H1 (cell line): Measurements from ENCODE around the gene CRHR1. TPM values are rescaled to one million over a fixed set of nuclear protein-coding genes. Genes with fewer than 3 reads are reported as not detected.
"Not testable (repeated sequence)": the region's sequence is repeated elsewhere in the genome, so short reads cannot be mapped to it uniquely, and the experiment has no call there.

Experiments
- CTCF ChIA-PET: fragments of 300-600 bp; sonication (Branson Sonifier 250); formaldehyde crosslinking; loops from one replicate; lab custom pipeline; 2021; ENCODE audit not compliant: partially characterized antibody; lab: Charles Lee
- POLR2A ChIA-PET: fragments of 300-600 bp; sonication (Branson Sonifier 250); formaldehyde crosslinking; loops from one replicate; lab custom pipeline; 2021; ENCODE audit warnings: inconsistent platforms; ENCODE audit not compliant: partially characterized antibody; lab: Charles Lee
- DNase-seq, 2 experiments: peaks; one replicate each; pipeline versions ENCODE4 v3.0.0 to v3.0.0-alpha.2; 2010 to 2022; ENCODE audit warnings: low spot score in 2 of 2, low read depth in 1 of 2, mixed read lengths in 1 of 2
- FAIRE-seq: peaks from 2 replicates; lab custom pipeline; 2011; peaks lifted over from hg19 to GRCh38; lab: Jason Lieb, UNC
- H2AFZ ChIP-seq: 2 replicates; pipeline ENCODE4 v1.8.1; 2012; ENCODE audit warnings: low read length, inconsistent platforms
- H2AK5ac ChIP-seq: 2 replicates; pipeline ENCODE4 v1.6.1; 2013; ENCODE audit warnings: low read depth, low read length
- H2BK120ac ChIP-seq: replicated peaks from 2 replicates; pipeline ENCODE3; 2013; ENCODE audit warnings: low read depth, low read length, inconsistent platforms
- H2BK12ac ChIP-seq: 2 replicates; pipeline ENCODE4 v1.6.1; 2013; ENCODE audit warnings: low read depth, low read length
- H2BK15ac ChIP-seq: 2 replicates; pipeline ENCODE4 v1.6.1; 2013; ENCODE audit warnings: low read length
- H2BK20ac ChIP-seq: 2 replicates; pipeline ENCODE4 v1.6.1; 2013; ENCODE audit warnings: low read length
- H2BK5ac ChIP-seq: 2 replicates; pipeline ENCODE4 v1.6.1; 2013; ENCODE audit warnings: low read depth, low read length
- H3K14ac ChIP-seq: 2 replicates; pipeline ENCODE4 v1.6.1; 2013; ENCODE audit warnings: inconsistent platforms; ENCODE audit not compliant: insufficient read length
- H3K18ac ChIP-seq: 2 replicates; pipeline ENCODE4 v1.6.1; 2013; ENCODE audit warnings: low read length; ENCODE audit errors: extremely low read depth
- H3K23ac ChIP-seq: 2 replicates; pipeline ENCODE4 v1.6.1; 2013; ENCODE audit warnings: inconsistent platforms; ENCODE audit not compliant: insufficient read length
- H3K23me2 ChIP-seq: 2 replicates; pipeline ENCODE4 v1.6.1; 2013; ENCODE audit warnings: low read depth, low read length
- H3K27ac ChIP-seq: 2 replicates; pipeline ENCODE4 v1.6.1; 2011; ENCODE audit warnings: low read depth, low read length, inconsistent platforms
- H3K27me3 ChIP-seq, 4 experiments: replicated peaks in 1 of 4; 1 replicate in 1 of 4; 2 replicates in 3 of 4; pipeline versions ENCODE4 v1.6.1 to v1.8.1; 2011 to 2013; ENCODE audit warnings: low read length in 3 of 4, mild to moderate bottlenecking in 3 of 4, inconsistent platforms in 2 of 4, mixed read lengths in 2 of 4, moderate library complexity in 1 of 4; ENCODE audit not compliant: control insufficient read depth in 3 of 4, insufficient read depth in 3 of 4; ENCODE audit errors: extremely low read depth in 1 of 4
- H3K36me3 ChIP-seq, 4 experiments: 2 replicates each; pipeline versions ENCODE4 v1.6.1 to v1.8.1; 2011 to 2013; ENCODE audit warnings: mild to moderate bottlenecking in 4 of 4, low read length in 3 of 4, moderate library complexity in 2 of 4, control low read depth in 1 of 4, inconsistent platforms in 1 of 4; ENCODE audit not compliant: insufficient read depth in 4 of 4, control insufficient read depth in 2 of 4
- H3K4ac ChIP-seq: replicated peaks from 2 replicates; pipeline ENCODE3; 2013; ENCODE audit warnings: low read length, low read depth, mixed read lengths, inconsistent platforms; ENCODE audit not compliant: insufficient read length
- H3K4me1 ChIP-seq, 4 experiments: replicated peaks in 1 of 4; 1 replicate in 1 of 4; 2 replicates in 3 of 4; pipeline versions ENCODE4 v1.6.1 to v1.8.1; 2011 to 2013; ENCODE audit warnings: low read length in 3 of 4, inconsistent platforms in 2 of 4, mixed read lengths in 1 of 4; ENCODE audit not compliant: insufficient read depth in 4 of 4, control insufficient read depth in 3 of 4
- H3K4me2 ChIP-seq, 2 experiments: 2 replicates each; pipeline versions ENCODE4 v1.6.1 to v1.8.1; 2011 to 2013; ENCODE audit warnings: low read depth in 2 of 2, low read length in 2 of 2, control low read depth in 1 of 2, inconsistent platforms in 1 of 2, mild to moderate bottlenecking in 1 of 2; ENCODE audit not compliant: insufficient read depth in 1 of 2
- H3K4me3 ChIP-seq, 4 experiments: fragments of 200-600, 300-600 bp in 1 of 4; sonication (generic), shearing (Covaris generic), sonication (Bioruptor Twin) in 1 of 4; 2 replicates each; pipeline versions ENCODE4 v1.5.1 to v1.8.1; 2011 to 2016; ENCODE audit warnings: low read length in 4 of 4, low read depth in 3 of 4, control low read depth in 2 of 4, inconsistent platforms in 2 of 4, mild to moderate bottlenecking in 2 of 4, mixed read lengths in 1 of 4, moderate library complexity in 1 of 4; ENCODE audit not compliant: insufficient read depth in 2 of 4; ENCODE audit errors: extremely low read depth in 1 of 4
- H3K56ac ChIP-seq: replicated peaks from 2 replicates; pipeline ENCODE3; 2013; ENCODE audit warnings: low read depth, mild to moderate bottlenecking, mixed read lengths, low read length, inconsistent platforms; ENCODE audit not compliant: insufficient read length
- H3K79me1 ChIP-seq: 2 replicates; pipeline ENCODE4 v1.6.1; 2013; ENCODE audit warnings: low read depth, low read length, control low read depth
- H3K79me2 ChIP-seq, 2 experiments: 2 replicates each; pipeline versions ENCODE4 v1.6.1 to v1.8.1; 2012 to 2013; ENCODE audit warnings: low read length in 2 of 2, mild to moderate bottlenecking in 2 of 2, inconsistent platforms in 1 of 2; ENCODE audit not compliant: insufficient read depth in 2 of 2, control insufficient read depth in 1 of 2
- H3K9ac ChIP-seq, 4 experiments: replicated peaks in 1 of 4; 1 replicate in 1 of 4; 2 replicates in 3 of 4; pipeline versions ENCODE4 v1.6.1 to v1.8.1; 2011 to 2013; ENCODE audit warnings: low read depth in 3 of 4, low read length in 3 of 4, control low read depth in 2 of 4, mild to moderate bottlenecking in 2 of 4, moderate library complexity in 2 of 4, inconsistent platforms in 1 of 4; ENCODE audit errors: extremely low read depth in 1 of 4
- H3K9me3 ChIP-seq, 2 experiments: 2 replicates each; pipeline versions ENCODE4 v1.6.1 to v1.8.1; 2012 to 2013; ENCODE audit warnings: mild to moderate bottlenecking in 2 of 2, moderate library complexity in 2 of 2, control low read depth in 1 of 2, inconsistent platforms in 1 of 2, low read depth in 1 of 2, low read length in 1 of 2, mixed read lengths in 1 of 2; ENCODE audit not compliant: insufficient read depth in 2 of 2
- H4K20me1 ChIP-seq, 2 experiments: replicated peaks in 1 of 2; 2 replicates each; pipeline versions ENCODE3 to v1.8.1; 2011 to 2013; ENCODE audit warnings: inconsistent platforms in 2 of 2, low read length in 2 of 2, mild to moderate bottlenecking in 1 of 2; ENCODE audit not compliant: insufficient read depth in 2 of 2, control insufficient read depth in 1 of 2
- H4K5ac ChIP-seq: 2 replicates; pipeline ENCODE4 v1.6.1; 2013; ENCODE audit warnings: low read length, low read depth, mixed read lengths, inconsistent platforms; ENCODE audit not compliant: insufficient read length
- H4K8ac ChIP-seq: 2 replicates; pipeline ENCODE4 v1.8.0; 2013; ENCODE audit warnings: mild to moderate bottlenecking, moderate library complexity, low read length, inconsistent platforms; ENCODE audit not compliant: insufficient read depth; ENCODE audit errors: extremely low read depth
- H4K91ac ChIP-seq: replicated peaks from 2 replicates; pipeline ENCODE3; 2013; ENCODE audit warnings: low read length, mixed read lengths, inconsistent platforms; ENCODE audit not compliant: insufficient read length
- WGBS, 2 experiments: shearing (Covaris generic) in 1 of 2; methylation state at CpG; one replicate each; pipeline versions ENCODE4 v1.1.6 to v1.1.7; 2013 to 2015; ENCODE audit warnings: low lambda C conversion rate in 2 of 2, mixed read lengths in 2 of 2, inconsistent platforms in 1 of 2, low coverage in 1 of 2, missing lambda C conversion rate in 1 of 2; ENCODE audit not compliant: insufficient replicate concordance in 2 of 2, insufficient coverage in 1 of 2, insufficient read length in 1 of 2; ENCODE audit errors: extremely low coverage in 1 of 2, missing lambda C conversion rate in 1 of 2; 5-methylcytosine and 5-hydroxymethylcytosine counted together
- polyA plus RNA-seq, 7 experiments: library from polyadenylated mRNA; depleted of rRNA in 3 of 7; stranded (reverse) in 5 of 7; unstranded in 2 of 7; fragments of >200 nt in 5 of 7; fragments of 200-250 nt in 2 of 7; gene quantifications; 1 replicate in 5 of 7; 2 replicates in 1 of 7; 4 replicates in 1 of 7; pipeline versions ENCODE4 v1.2.1 to v1.2.3, GENCODE V29; 2011 to 2013; ENCODE audit warnings: missing spikeins in 2 of 7, mixed read lengths in 2 of 7
- total RNA-seq: library from RNA; stranded (reverse); fragmentation: NEBNext Ultra II Directional; extraction: Animal tissue kit (Norgen Biotek cat#: 25700); gene quantifications from 2 replicates; pipeline ENCODE4 v1.2.1, GENCODE V29; 2021

Gene CRHR1
- total and polyA plus RNA-seq, 2 of the 8 experiments (the other 6 are each of a cell fraction or from before 2014, with no cell fraction given): 0.56 to 1.7 TPM

- H3K27ac ChIP-seq, H3K56ac ChIP-seq, H2BK5ac ChIP-seq, H3K23ac ChIP-seq, H4K5ac ChIP-seq, DNase-seq, H2AK5ac ChIP-seq, H3K4me3 ChIP-seq, FAIRE-seq, H2BK15ac ChIP-seq, H4K8ac ChIP-seq, H2AFZ ChIP-seq, H3K4me2 ChIP-seq, H2BK120ac ChIP-seq, POLR2A ChIA-PET, H4K20me1 ChIP-seq, H3K79me2 ChIP-seq, H3K36me3 ChIP-seq, H2BK12ac ChIP-seq, H2BK20ac ChIP-seq, H3K18ac ChIP-seq, H3K9ac ChIP-seq, H3K14ac ChIP-seq, H4K91ac ChIP-seq, H3K23me2 ChIP-seq, H3K79me1 ChIP-seq, H3K4ac ChIP-seq, H3K9me3 ChIP-seq, H3K4me1 ChIP-seq: not testable (repeated sequence)
- CTCF ChIA-PET: interaction anchor here (0.7 to 4.5 kb wide), 11 partner anchors 11 to 105 kb away, joined by 3 to 16 read pairs (median 6); partner anchors contain the start of gene CRHR1
- peaks cover 20 to 87% (median 74%) of the 10 kb centered on the region in 4 experiments for H3K27me3 ChIP-seq
- 93% methylated on average over 4 of the region's 4 CpGs; no CpG with 5 or more reads in 1 of the 2 experiments for WGBS, 2 experiments
These were observed 39.3 kb upstream of the CRHR1 start for GRCh38 chr17:45744826-45745225.
